GM10266 (cell line): ENCODE measurements around the gene CAB39L.

ENCODE experiments used
- DNase-seq: peaks from one replicate; pipeline ENCODE4 v3.0.0; 2012; ENCODE audit errors: extremely low spot score
- CTCF ChIP-seq: IDR thresholded peaks from 2 replicates; pipeline ENCODE4 v1.5.1; 2012; ENCODE audit warnings: mild to moderate bottlenecking, low read depth; ENCODE audit not compliant: control insufficient read depth, insufficient read depth; ENCODE audit errors: missing control alignments

Gene CAB39L

GRCh38 chr13:49262634-49263033 lies 181.2 kb downstream of the CAB39L start:
- TF ChIP-seq CTCF: no peak
- no peak for DNase-seq

GRCh38 chr13:49259586-49259985 lies 184.3 kb downstream of the CAB39L start:
- no peak for TF ChIP-seq CTCF
- no peak for DNase-seq
